IMR-90 (cell line): ENCODE data around the gene PREP. TPM values are rescaled to one million over a fixed set of nuclear protein-coding genes. Genes with fewer than 3 reads are reported as not detected.

ENCODE experiments used
- ATAC-seq: fragments of 200-7000 bp; cut with Tn5 transposase; 2 replicates; pipeline ENCODE4 v1.9.1; 2020; ENCODE audit warnings: low read depth, mild to moderate bottlenecking, moderate library complexity
- BruUV-seq: library from RNA; stranded (reverse); fragments of 400-500 nt; replicated peaks from 2 replicates; lab custom pipeline; 2021; lab: Mats Ljungman, UMichigan
- CTCF ChIA-PET: fragments of 300-600 bp; formaldehyde crosslinking; extraction: SDS; loops from one replicate; lab custom pipeline; 2021; ENCODE audit warnings: antibody characterized with exemption; lab: Yijun Ruan, JAX
- POLR2A ChIA-PET: fragments of 300-600 bp; sonication (Branson Sonifier 250); formaldehyde crosslinking; loops from one replicate; lab custom pipeline; 2022; ENCODE audit warnings: antibody characterized with exemption; ENCODE audit not compliant: unreplicated experiment; lab: Charles Lee
- DNase-seq: peaks from one replicate; pipeline ENCODE4 v3.0.0; 2013
- H2AFZ ChIP-seq: replicated peaks from 2 replicates; pipeline ENCODE3; 2013; ENCODE audit warnings: low read length, mild to moderate bottlenecking; ENCODE audit not compliant: poor library complexity
- H2AK5ac ChIP-seq: 2 replicates; pipeline ENCODE4 v1.6.1; 2013; ENCODE audit warnings: low read depth, low read length, inconsistent platforms
- H2AK9ac ChIP-seq: replicated peaks from 2 replicates; pipeline ENCODE3; 2013; ENCODE audit warnings: mild to moderate bottlenecking, low read depth, low read length, moderate library complexity; ENCODE audit not compliant: poor library complexity
- H2BK120ac ChIP-seq: 2 replicates; pipeline ENCODE4 v1.6.1; 2013; ENCODE audit warnings: low read depth, low read length, inconsistent platforms
- H2BK15ac ChIP-seq: 3 replicates; pipeline ENCODE4 v1.6.1; 2013; ENCODE audit warnings: low read depth, low read length, inconsistent platforms
- H2BK20ac ChIP-seq: 2 replicates; pipeline ENCODE4 v1.6.1; 2013; ENCODE audit warnings: low read depth, mild to moderate bottlenecking, inconsistent platforms, low read length, moderate library complexity
- H2BK5ac ChIP-seq: 2 replicates; pipeline ENCODE4 v1.6.1; 2013; ENCODE audit warnings: mild to moderate bottlenecking, low read depth, low read length, inconsistent platforms; ENCODE audit not compliant: poor library complexity, severe bottlenecking
- H3K14ac ChIP-seq: replicated peaks from 2 replicates; pipeline ENCODE4 v1.6.1; 2013; ENCODE audit warnings: low read depth, low read length, inconsistent platforms
- H3K18ac ChIP-seq: 2 replicates; pipeline ENCODE4 v1.6.1; 2013; ENCODE audit warnings: low read depth, low read length, control low read depth
- H3K23ac ChIP-seq: 2 replicates; pipeline ENCODE4 v1.6.1; 2013; ENCODE audit warnings: low read depth, low read length, inconsistent platforms
- H3K27ac ChIP-seq: 2 replicates; pipeline ENCODE4 v1.5.1; 2013; ENCODE audit warnings: mild to moderate bottlenecking, control low read depth, low read length; ENCODE audit not compliant: insufficient read depth
- H3K27me3 ChIP-seq: 2 replicates; pipeline ENCODE4 v1.6.1; 2013; ENCODE audit warnings: low read length; ENCODE audit not compliant: control insufficient read depth, insufficient read depth
- H3K36me3 ChIP-seq: 2 replicates; pipeline ENCODE4 v1.6.1; 2013; ENCODE audit warnings: low read length, mixed read lengths; ENCODE audit not compliant: control insufficient read depth, insufficient read depth
- H3K4ac ChIP-seq: 2 replicates; pipeline ENCODE4 v1.6.1; 2013; ENCODE audit warnings: low read depth, low read length, inconsistent platforms
- H3K4me1 ChIP-seq: 2 replicates; pipeline ENCODE4 v1.6.1; 2013; ENCODE audit warnings: low read length, mixed read lengths; ENCODE audit not compliant: control insufficient read depth, insufficient read depth
- H3K4me2 ChIP-seq: 2 replicates; pipeline ENCODE4 v1.6.1; 2013; ENCODE audit warnings: low read depth, mild to moderate bottlenecking, control low read depth, low read length, moderate library complexity
- H3K4me3 ChIP-seq: 2 replicates; pipeline ENCODE4 v1.5.1; 2013; ENCODE audit warnings: low read depth, mild to moderate bottlenecking, control low read depth, low read length, moderate library complexity; ENCODE audit not compliant: insufficient read depth
- H3K56ac ChIP-seq: 2 replicates; pipeline ENCODE4 v1.6.1; 2013; ENCODE audit warnings: low read length, inconsistent platforms; ENCODE audit not compliant: insufficient read depth; ENCODE audit errors: extremely low read depth
- H3K79me1 ChIP-seq, 2 experiments: 2 replicates each; pipeline ENCODE4 v1.6.1; 2013; ENCODE audit warnings: low read length in 2 of 2, inconsistent platforms in 1 of 2, low read depth in 1 of 2
- H3K9ac ChIP-seq: 2 replicates; pipeline ENCODE4 v1.6.1; 2013; ENCODE audit warnings: low read depth, low read length, control low read depth
- H3K9me1 ChIP-seq: 2 replicates; pipeline ENCODE4 v1.6.1; 2013; ENCODE audit warnings: low read length, inconsistent platforms; ENCODE audit not compliant: insufficient read depth
- H3K9me3 ChIP-seq: 2 replicates; pipeline ENCODE4 v1.6.1; 2013; ENCODE audit warnings: low read length; ENCODE audit not compliant: control insufficient read depth, insufficient read depth
- H4K20me1 ChIP-seq: 2 replicates; pipeline ENCODE4 v1.6.1; 2013; ENCODE audit warnings: low read length, inconsistent platforms; ENCODE audit not compliant: insufficient read depth
- H4K5ac ChIP-seq: 2 replicates; pipeline ENCODE4 v1.6.1; 2013; ENCODE audit warnings: mild to moderate bottlenecking, low read depth, low read length, control low read depth
- H4K8ac ChIP-seq, 2 experiments: 2 replicates each; pipeline ENCODE4 v1.6.1; 2013; ENCODE audit warnings: low read depth in 2 of 2, low read length in 2 of 2, control low read depth in 1 of 2, inconsistent platforms in 1 of 2
- H4K91ac ChIP-seq: 2 replicates; pipeline ENCODE4 v1.6.1; 2013; ENCODE audit warnings: low read depth, low read length, inconsistent platforms; ENCODE audit not compliant: insufficient read depth
- BHLHE40 ChIP-seq: fragments of 150-350 bp; IDR thresholded peaks from 2 replicates; pipeline ENCODE4 v1.6.1; 2016; ENCODE audit warnings: mild to moderate bottlenecking, low read depth, low read length
- CEBPB ChIP-seq: IDR thresholded peaks from 2 replicates; pipeline ENCODE4 v1.6.1; 2012; ENCODE audit warnings: low read depth, low read length, improper control_type of control experiment
- CHD1 ChIP-seq: IDR thresholded peaks from 2 replicates; pipeline ENCODE4 v1.6.1; 2012; ENCODE audit warnings: low read depth, low read length, improper control_type of control experiment
- FOS ChIP-seq: fragments of 150-350 bp; IDR thresholded peaks from 2 replicates; pipeline ENCODE4 v1.6.1; 2016; ENCODE audit warnings: low read depth, low read length
- MAFK ChIP-seq: IDR thresholded peaks from 2 replicates; pipeline ENCODE4 v1.6.1; 2012; ENCODE audit warnings: low read depth, low read length, improper control_type of control experiment
- MAZ ChIP-seq: IDR thresholded peaks from 2 replicates; pipeline ENCODE4 v1.6.1; 2012; ENCODE audit warnings: low read depth, mild to moderate bottlenecking, low read length, improper control_type of control experiment, moderate library complexity, borderline replicate concordance
- MXI1 ChIP-seq: IDR thresholded peaks from 2 replicates; pipeline ENCODE4 v1.6.1; 2012; ENCODE audit warnings: low read depth, mild to moderate bottlenecking, low read length, moderate library complexity, borderline replicate concordance
- NFE2L2 ChIP-seq: fragments of 150-350 bp; IDR thresholded peaks from 2 replicates; pipeline ENCODE4 v1.6.1; 2016; ENCODE audit warnings: low read depth, mild to moderate bottlenecking, low read length
- POLR2A ChIP-seq: IDR thresholded peaks from 2 replicates; pipeline ENCODE4 v1.6.1; 2012; ENCODE audit warnings: mild to moderate bottlenecking, low read depth, low read length
- RFX5 ChIP-seq: IDR thresholded peaks from 2 replicates; pipeline ENCODE4 v1.8.0; 2012; ENCODE audit warnings: low read depth, mild to moderate bottlenecking, low read length, moderate library complexity
- SMC3 ChIP-seq: fragments of 150-350 bp; IDR thresholded peaks from 2 replicates; pipeline ENCODE4 v1.6.1; 2016; ENCODE audit warnings: low read depth, mild to moderate bottlenecking, antibody characterized with exemption, low read length, moderate library complexity
- WGBS, 2 experiments: methylation state at CpG; one replicate each; pipeline versions ENCODE4 v1.1.5 to v1.1.7; 2013; ENCODE audit warnings: missing lambda C conversion rate in 2 of 2; ENCODE audit not compliant: insufficient read length in 1 of 2; ENCODE audit errors: extremely low coverage in 2 of 2; 5-methylcytosine and 5-hydroxymethylcytosine counted together
- dilution Hi-C: fragments of 300-500 bp; cut with HindIII; formaldehyde crosslinking; loops from one replicate; pipeline ENCODE4 v1.14.3; 2018; ENCODE audit warnings: low sequenced_read_pairs; ENCODE audit not compliant: unreplicated experiment
- in situ Hi-C: fragments of 300-500 bp; cut with MboI; formaldehyde crosslinking; loops from 3 replicates; pipeline ENCODE4 v1.14.3; 2019; ENCODE audit warnings: low sequenced_read_pairs, inconsistent platforms, mixed read lengths
- intact Hi-C: fragments of 100-400 bp; cut with micrococcal nuclease; formaldehyde crosslinking; loops from 2 replicates; pipeline ENCODE4 v1.10.0; 2022
- polyA plus RNA-seq, 3 experiments: library from polyadenylated mRNA; depleted of rRNA; stranded (reverse); fragments of >200 nt; gene quantifications; 2 replicates each; pipeline ENCODE4 v1.2.3, GENCODE V29; 2012; ENCODE audit warnings: low replicate concordance in 1 of 3
- total RNA-seq: library from RNA; depleted of rRNA; stranded (reverse); fragments of >200 nt; gene quantifications from 2 replicates; pipeline ENCODE4 v1.2.3, GENCODE V29; 2012
- TF ChIP-seq, protein P1 (sequence below): conservative IDR thresholded peaks from 2 replicates; pipeline ENCODE4 v1.5.1; 2012; ENCODE audit warnings: mild to moderate bottlenecking, low read depth, low read length, improper control_type of control experiment
- TF ChIP-seq, protein P2 (sequence below): fragments of 150-350 bp; IDR thresholded peaks from 2 replicates; pipeline ENCODE4 v1.6.1; 2017; ENCODE audit warnings: mild to moderate bottlenecking, antibody characterized with exemption, low read length, low read depth
- TF ChIP-seq, protein P3 (sequence below): fragments of 150-350 bp; IDR thresholded peaks from 2 replicates; pipeline ENCODE4 v1.6.1; 2016; ENCODE audit warnings: low read depth, mild to moderate bottlenecking, low read length, moderate library complexity, borderline replicate concordance

Gene PREP
- total and polyA plus RNA-seq, 2 of the 4 experiments (the other 2 are of a cell fraction), result 21.0 to 25.7 TPM

DNA sequence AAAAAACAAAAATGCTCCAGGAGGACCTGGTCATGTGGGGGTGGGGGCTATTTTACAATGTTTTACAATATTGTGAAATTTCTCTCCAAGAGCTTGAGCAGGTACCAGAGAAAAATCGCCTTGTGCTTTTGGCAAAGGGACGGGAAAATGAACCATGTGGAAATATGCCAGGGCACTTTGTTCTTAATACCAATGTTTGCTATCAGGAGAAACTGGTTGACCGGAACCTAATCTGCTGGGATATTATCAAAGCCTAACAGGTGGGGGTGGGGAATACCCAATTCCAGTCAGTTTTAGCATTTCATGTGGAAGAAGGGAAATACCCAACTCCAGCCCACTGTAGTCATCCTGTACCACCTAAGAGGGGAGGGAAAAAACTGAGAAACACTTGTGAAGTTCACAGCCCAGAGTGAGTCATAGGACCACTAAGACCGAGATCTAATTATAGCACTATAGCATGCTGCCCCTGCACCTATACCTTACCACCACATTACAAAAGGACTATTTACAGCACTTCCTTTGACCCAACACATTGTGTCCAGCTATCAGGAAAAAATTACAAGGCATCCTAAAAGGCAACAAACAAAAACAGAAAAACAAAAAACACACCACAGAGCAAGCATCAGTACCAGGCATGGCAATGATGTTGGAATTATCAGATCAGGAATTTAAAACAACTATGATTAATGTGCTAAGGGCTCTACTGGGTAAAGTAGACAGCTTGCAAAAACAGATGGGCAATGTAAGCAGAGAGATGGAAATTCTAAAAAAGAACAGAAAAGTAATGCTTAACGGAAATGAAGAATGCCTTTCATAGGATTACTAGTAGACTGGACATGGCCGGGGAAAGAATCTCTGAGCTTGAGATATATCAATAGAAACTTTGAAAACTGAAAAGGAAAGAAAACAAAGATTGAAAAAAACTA is 138.9 kb downstream of the PREP start:
- Histone ChIP-seq H2AK9ac (no peak overlapping the region), H3K18ac (no peak overlapping the region), H3K79me1 (no peaks in the 10 kb centered on the region), H2BK120ac (no peak overlapping the region), H3K9me1 (no peaks in the 10 kb centered on the region), H3K27me3 (no peaks in the 10 kb centered on the region), H4K8ac (no peak overlapping the region), H3K4me3 (no peak overlapping the region), H3K36me3 (no peaks in the 10 kb centered on the region), H2AFZ (no peak overlapping the region), H4K91ac (no peak overlapping the region), H3K23ac (no peak overlapping the region), H3K9ac (no peak overlapping the region), H2AK5ac (no peak overlapping the region), H3K14ac (no peak overlapping the region), H3K4ac (no peak overlapping the region), H2BK20ac (no peak overlapping the region), H2BK15ac (no peak overlapping the region), H4K20me1 (no peaks in the 10 kb centered on the region), H4K5ac (no peak overlapping the region), H3K56ac (no peak overlapping the region), H3K4me2 (no peak overlapping the region), H2BK5ac (no peak overlapping the region), H3K4me1 (no peaks in the 10 kb centered on the region), H3K27ac (no peak overlapping the region), H3K9me3 (no peaks in the 10 kb centered on the region)
- no TSS peak for BruUV-seq
- CTCF ChIA-PET, result no interaction called here
- TF ChIP-seq, protein P1, sequence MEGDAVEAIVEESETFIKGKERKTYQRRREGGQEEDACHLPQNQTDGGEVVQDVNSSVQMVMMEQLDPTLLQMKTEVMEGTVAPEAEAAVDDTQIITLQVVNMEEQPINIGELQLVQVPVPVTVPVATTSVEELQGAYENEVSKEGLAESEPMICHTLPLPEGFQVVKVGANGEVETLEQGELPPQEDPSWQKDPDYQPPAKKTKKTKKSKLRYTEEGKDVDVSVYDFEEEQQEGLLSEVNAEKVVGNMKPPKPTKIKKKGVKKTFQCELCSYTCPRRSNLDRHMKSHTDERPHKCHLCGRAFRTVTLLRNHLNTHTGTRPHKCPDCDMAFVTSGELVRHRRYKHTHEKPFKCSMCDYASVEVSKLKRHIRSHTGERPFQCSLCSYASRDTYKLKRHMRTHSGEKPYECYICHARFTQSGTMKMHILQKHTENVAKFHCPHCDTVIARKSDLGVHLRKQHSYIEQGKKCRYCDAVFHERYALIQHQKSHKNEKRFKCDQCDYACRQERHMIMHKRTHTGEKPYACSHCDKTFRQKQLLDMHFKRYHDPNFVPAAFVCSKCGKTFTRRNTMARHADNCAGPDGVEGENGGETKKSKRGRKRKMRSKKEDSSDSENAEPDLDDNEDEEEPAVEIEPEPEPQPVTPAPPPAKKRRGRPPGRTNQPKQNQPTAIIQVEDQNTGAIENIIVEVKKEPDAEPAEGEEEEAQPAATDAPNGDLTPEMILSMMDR, result no peak
- TF ChIP-seq, protein P2, sequence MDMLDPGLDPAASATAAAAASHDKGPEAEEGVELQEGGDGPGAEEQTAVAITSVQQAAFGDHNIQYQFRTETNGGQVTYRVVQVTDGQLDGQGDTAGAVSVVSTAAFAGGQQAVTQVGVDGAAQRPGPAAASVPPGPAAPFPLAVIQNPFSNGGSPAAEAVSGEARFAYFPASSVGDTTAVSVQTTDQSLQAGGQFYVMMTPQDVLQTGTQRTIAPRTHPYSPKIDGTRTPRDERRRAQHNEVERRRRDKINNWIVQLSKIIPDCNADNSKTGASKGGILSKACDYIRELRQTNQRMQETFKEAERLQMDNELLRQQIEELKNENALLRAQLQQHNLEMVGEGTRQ, result no peak
- no peak for TF ChIP-seq BHLHE40
- TF ChIP-seq MAFK, result no peak
- TF ChIP-seq, protein P3, sequence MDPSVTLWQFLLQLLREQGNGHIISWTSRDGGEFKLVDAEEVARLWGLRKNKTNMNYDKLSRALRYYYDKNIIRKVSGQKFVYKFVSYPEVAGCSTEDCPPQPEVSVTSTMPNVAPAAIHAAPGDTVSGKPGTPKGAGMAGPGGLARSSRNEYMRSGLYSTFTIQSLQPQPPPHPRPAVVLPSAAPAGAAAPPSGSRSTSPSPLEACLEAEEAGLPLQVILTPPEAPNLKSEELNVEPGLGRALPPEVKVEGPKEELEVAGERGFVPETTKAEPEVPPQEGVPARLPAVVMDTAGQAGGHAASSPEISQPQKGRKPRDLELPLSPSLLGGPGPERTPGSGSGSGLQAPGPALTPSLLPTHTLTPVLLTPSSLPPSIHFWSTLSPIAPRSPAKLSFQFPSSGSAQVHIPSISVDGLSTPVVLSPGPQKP, result no peak
- TF ChIP-seq CEBPB, result no peak
- TF ChIP-seq RFX5, result no peak
- no peak for TF ChIP-seq NFE2L2
- TF ChIP-seq SMC3, result no peak
- no peak for TF ChIP-seq FOS
- no peak for TF ChIP-seq MXI1
- no peak for TF ChIP-seq CHD1
- TF ChIP-seq MAZ, result no peak
- TF ChIP-seq POLR2A, result no peak
- peak; percentile 21 for DNase-seq
- dilution Hi-C loops, result no loop called here
- WGBS, 2 experiments, result 80% methylated on average over 1 of the region's 6 CpGs; no CpG with 5 or more reads in 1 of the 2 experiments
- POLR2A ChIA-PET, result no interaction called here
- in situ Hi-C loops, result no loop called here
- intact Hi-C loops, result no loop called here
- ATAC-seq, result no peak
